Liver (tissue), 9 donors: ENCODE results near the gene DNAAF3. TPM values are rescaled to one million over a fixed set of nuclear protein-coding genes. Genes with fewer than 3 reads are reported as not detected.

ENCODE experiments used
- DNase-seq: peaks from one replicate; pipeline ENCODE4 v3.0.0-alpha.2; 2017; ENCODE audit warnings: low spot score
- H3K27ac ChIP-seq, 2 donors: one replicate each; pipeline ENCODE4 v1.7.0; 2013; ENCODE audit warnings: inconsistent platforms in 2 of 2, low read length in 2 of 2, control low read depth in 1 of 2, low read depth in 1 of 2, mild to moderate bottlenecking in 1 of 2
- H3K27me3 ChIP-seq, 4 donors: one replicate each; pipeline versions ENCODE4 v1.6.1 to v1.7.0; 2013; ENCODE audit warnings: low read length in 3 of 4, inconsistent platforms in 1 of 4, mild to moderate bottlenecking in 1 of 4, moderate library complexity in 1 of 4; ENCODE audit not compliant: control insufficient read depth in 4 of 4, insufficient read depth in 4 of 4
- H3K36me3 ChIP-seq, 4 donors: one replicate each; pipeline versions ENCODE4 v1.6.1 to v1.7.0; 2013; ENCODE audit warnings: low read length in 3 of 4, mild to moderate bottlenecking in 3 of 4, low read depth in 1 of 4, moderate library complexity in 1 of 4; ENCODE audit not compliant: control insufficient read depth in 4 of 4, insufficient read depth in 3 of 4
- H3K4me1 ChIP-seq, 4 donors: one replicate each; pipeline versions ENCODE4 v1.6.1 to v1.7.0; 2013; ENCODE audit warnings: low read length in 3 of 4, mild to moderate bottlenecking in 3 of 4, moderate library complexity in 1 of 4; ENCODE audit not compliant: control insufficient read depth in 4 of 4, insufficient read depth in 4 of 4
- H3K4me3 ChIP-seq, 3 donors: one replicate each; pipeline versions ENCODE4 v1.6.1 to v1.7.0; 2013; ENCODE audit warnings: low read length in 3 of 3, control low read depth in 1 of 3, low read depth in 1 of 3, mild to moderate bottlenecking in 1 of 3
- H3K9ac ChIP-seq, 2 donors: one replicate each; pipeline ENCODE4 v1.7.0; 2013; ENCODE audit warnings: low read length in 2 of 2, mild to moderate bottlenecking in 2 of 2, moderate library complexity in 2 of 2, control low read depth in 1 of 2, low read depth in 1 of 2
- H3K9me3 ChIP-seq, 4 donors: one replicate each; pipeline versions ENCODE4 v1.6.1 to v1.7.0; 2013; ENCODE audit warnings: low read length in 3 of 4; ENCODE audit not compliant: control insufficient read depth in 4 of 4
- ATF3 ChIP-seq: IDR thresholded peaks from 2 replicates; pipeline ENCODE4 v1.6.1; 2016; ENCODE audit warnings: antibody characterized with exemption
- CTCF ChIP-seq: fragments of 150-350 bp; IDR thresholded peaks from 2 replicates; pipeline ENCODE4 v1.5.1; 2017; ENCODE audit warnings: improper control_type of control experiment, low read depth, low read length; ENCODE audit not compliant: missing input control
- EGR1 ChIP-seq, 2 donors: IDR thresholded peaks; 2 replicates each; pipeline ENCODE4 v1.6.1; 2016 to 2018; ENCODE audit warnings: antibody characterized with exemption in 2 of 2, low read depth in 2 of 2
- FOXA1 ChIP-seq: IDR thresholded peaks from 2 replicates; pipeline ENCODE4 v1.6.1; 2016; ENCODE audit warnings: antibody characterized with exemption
- FOXA2 ChIP-seq: IDR thresholded peaks from 2 replicates; pipeline ENCODE4 v1.6.1; 2016; ENCODE audit warnings: antibody characterized with exemption
- GABPA ChIP-seq, 2 donors: IDR thresholded peaks in 1 of 2; conservative IDR thresholded peaks in 1 of 2; 2 replicates each; pipeline ENCODE4 v1.6.1; 2016; ENCODE audit warnings: antibody characterized with exemption in 2 of 2, mild to moderate bottlenecking in 1 of 2, moderate library complexity in 1 of 2
- HNF4A ChIP-seq, 2 donors: conservative IDR thresholded peaks; 2 replicates each; pipeline ENCODE4 v1.6.1; 2016; ENCODE audit warnings: antibody characterized with exemption in 2 of 2, mild to moderate bottlenecking in 2 of 2
- HNF4G ChIP-seq: IDR thresholded peaks from 2 replicates; pipeline ENCODE4 v1.6.1; 2016; ENCODE audit warnings: antibody characterized with exemption
- JUND ChIP-seq, 2 donors: IDR thresholded peaks; 2 replicates each; pipeline ENCODE4 v1.6.1; 2016; ENCODE audit warnings: antibody characterized with exemption in 2 of 2
- MAX ChIP-seq: IDR thresholded peaks from 2 replicates; pipeline ENCODE4 v1.6.1; 2016; ENCODE audit warnings: antibody characterized with exemption
- NR2F2 ChIP-seq: IDR thresholded peaks from 2 replicates; pipeline ENCODE4 v1.6.1; 2016; ENCODE audit warnings: antibody characterized with exemption
- RAD21 ChIP-seq, 2 donors: IDR thresholded peaks; 2 replicates each; pipeline ENCODE4 v1.6.1; 2016; ENCODE audit warnings: antibody characterized with exemption in 2 of 2, mild to moderate bottlenecking in 2 of 2
- REST ChIP-seq: IDR thresholded peaks from 2 replicates; pipeline ENCODE4 v1.6.1; 2016; ENCODE audit warnings: antibody characterized with exemption, mild to moderate bottlenecking
- RXRA ChIP-seq, 2 donors: IDR thresholded peaks; 2 replicates each; pipeline ENCODE4 v1.6.1; 2017 to 2018; ENCODE audit warnings: antibody characterized with exemption in 2 of 2, mild to moderate bottlenecking in 1 of 2
- SP1 ChIP-seq: IDR thresholded peaks from 2 replicates; pipeline ENCODE4 v1.6.1; 2018; ENCODE audit warnings: antibody characterized with exemption, mild to moderate bottlenecking
- TAF1 ChIP-seq: conservative IDR thresholded peaks from 2 replicates; pipeline ENCODE4 v1.6.1; 2016; ENCODE audit warnings: antibody characterized with exemption, mild to moderate bottlenecking
- YY1 ChIP-seq: IDR thresholded peaks from 2 replicates; pipeline ENCODE4 v1.6.1; 2016; ENCODE audit warnings: antibody characterized with exemption, mild to moderate bottlenecking
- ZBTB33 ChIP-seq: IDR thresholded peaks from 2 replicates; pipeline ENCODE4 v1.6.1; 2016; ENCODE audit warnings: antibody characterized with exemption
- WGBS: extraction: QIAGEN DNeasy Blood & Tissue Kit; methylation state at CpG from one replicate; pipeline ENCODE4 v1.1.7; 2013; 5-methylcytosine and 5-hydroxymethylcytosine counted together
- polyA plus RNA-seq, 2 donors: library from polyadenylated mRNA; stranded (reverse) in 1 of 2; unstranded in 1 of 2; fragments of 200-250 nt in 1 of 2; fragments of >200 nt in 1 of 2; fragmentation: Nextera tagmentation in 1 of 2; extraction: Ambion mirVana in 1 of 2; gene quantifications; one replicate each; pipeline versions ENCODE4 v1.2.1 to v1.2.3, GENCODE V29; 2013 to 2015
- total RNA-seq, 2 donors: library from RNA; depleted of rRNA; stranded (reverse); fragments of >200 nt; gene quantifications; one replicate each; pipeline ENCODE4 v1.2.3, GENCODE V29; 2014
- donor health status: healthy.
- donor health status: healthy.
- donor health status: healthy.
- donor health status: healthy.
- donor health status: healthy.

Gene DNAAF3
- total and polyA plus RNA-seq, 4 donors: 0.18 to 0.64 (median 0.37) TPM

- Histone ChIP-seq H3K36me3 (no peaks in the 10 kb centered on the region), H3K4me3 (no peak overlapping the region), H3K27me3 (peaks cover 3 to 12% (median 10%) of the 10 kb centered on the region in 4 donors), H3K9ac (no peak overlapping the region), H3K27ac (no peak overlapping the region), H3K9me3 (no peaks in the 10 kb centered on the region), H3K4me1 (peaks cover 2 to 8% (median 5%) of the 10 kb centered on the region in 4 donors)
- no peak for TF ChIP-seq RAD21 (IDR thresholded peaks at IDR 0.05)
- no peak for TF ChIP-seq REST
- no peak for TF ChIP-seq TAF1
- no peak for TF ChIP-seq JUND (IDR thresholded peaks at IDR 0.05)
- TF ChIP-seq YY1: no peak
- TF ChIP-seq CTCF: no peak
- TF ChIP-seq ATF3: no peak
- TF ChIP-seq EGR1 (IDR thresholded peaks at IDR 0.05; ENCODE audit: low read depth in 2 of 2): no peak
- TF ChIP-seq HNF4G: no peak
- TF ChIP-seq NR2F2: no peak
- TF ChIP-seq FOXA1: no peak
- no peak for TF ChIP-seq RXRA (IDR thresholded peaks at IDR 0.05)
- no peak for TF ChIP-seq ZBTB33
- TF ChIP-seq HNF4A (conservative IDR thresholded peaks at IDR 0.05): no peak
- TF ChIP-seq GABPA (IDR thresholded peaks at IDR 0.05 in 1 of 2, conservative IDR thresholded peaks at IDR 0.05 in 1 of 2): no peak
- no peak for TF ChIP-seq MAX
- TF ChIP-seq FOXA2: no peak
- no peak for TF ChIP-seq SP1
- no peak for DNase-seq
- WGBS: 63% methylated on average over 21 of the region's 21 CpGs
Measured at GRCh38 chr19:55174425-55175116, 8.2 kb upstream of the DNAAF3 start.
